CD4-positive, alpha-beta T cell treated with Interleukin-17A for 4 hours (primary cell): ENCODE measurements around the gene TMEM138.

Experiments used
- DNase-seq: peaks from one replicate; pipeline ENCODE4 v3.0.0-alpha.2; 2020; ENCODE audit warnings: mixed read lengths

TMEM138 gene

DNA sequence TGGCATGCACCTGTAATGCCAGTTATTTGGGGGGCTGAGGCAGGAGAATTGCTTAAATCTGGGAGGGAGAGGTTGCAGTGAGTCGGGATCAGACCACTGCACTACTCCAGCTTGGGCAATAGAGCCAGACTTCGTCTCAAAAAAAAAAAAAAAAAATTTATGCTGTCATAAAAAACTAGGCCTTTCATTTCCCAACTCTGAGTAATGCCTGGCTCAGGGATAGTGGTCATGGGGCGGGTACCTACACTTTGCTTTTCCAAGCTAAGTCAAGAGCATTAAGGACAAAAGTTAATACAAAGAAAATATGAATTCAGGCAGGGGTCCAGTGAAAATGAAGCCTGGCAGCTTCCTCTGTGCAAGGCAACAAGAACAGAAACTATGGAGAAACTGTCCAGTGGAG lies 51.3 kb downstream of the TMEM138 start:
- no peak for DNase-seq

DNA sequence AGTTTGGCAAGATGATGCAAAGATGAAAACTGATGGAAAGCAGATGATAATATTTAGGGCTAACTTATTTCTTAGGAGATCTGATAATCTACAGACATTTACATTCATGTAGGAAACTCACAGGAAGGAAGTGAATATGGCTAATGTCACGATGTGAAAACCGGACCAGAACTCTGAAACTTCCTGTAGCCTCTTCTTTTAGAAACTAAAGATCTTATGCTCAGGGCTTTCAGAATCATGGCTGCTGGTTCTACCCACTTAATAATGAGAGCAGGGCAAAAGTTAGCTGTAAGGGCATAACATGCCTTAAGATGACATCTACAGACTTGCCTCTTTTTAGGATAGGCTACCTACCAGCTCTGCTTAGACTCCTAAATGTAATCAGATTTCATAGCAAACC lies 52.4 kb downstream of the TMEM138 start:
- no peak for DNase-seq

DNA sequence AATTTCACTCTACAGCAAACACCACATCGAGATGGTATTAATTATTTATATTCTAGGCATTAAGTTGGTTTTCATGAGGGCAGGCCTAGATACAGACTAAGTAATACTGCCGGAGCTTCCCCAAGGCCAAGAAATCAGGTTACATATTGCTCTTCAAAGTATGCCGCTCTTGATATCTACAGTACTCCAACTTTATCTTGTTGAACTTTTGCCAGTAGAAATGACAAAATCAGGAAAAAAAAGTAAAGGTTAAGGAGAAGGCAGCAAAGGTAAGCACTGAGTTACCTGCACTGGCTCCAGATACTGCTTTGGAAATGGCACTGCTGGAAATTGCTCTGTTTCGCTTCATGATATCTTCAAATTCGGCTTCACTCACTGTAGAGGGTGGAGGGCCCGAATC lies 53.2 kb downstream of the TMEM138 start:
- DNase-seq, result no peak

DNA sequence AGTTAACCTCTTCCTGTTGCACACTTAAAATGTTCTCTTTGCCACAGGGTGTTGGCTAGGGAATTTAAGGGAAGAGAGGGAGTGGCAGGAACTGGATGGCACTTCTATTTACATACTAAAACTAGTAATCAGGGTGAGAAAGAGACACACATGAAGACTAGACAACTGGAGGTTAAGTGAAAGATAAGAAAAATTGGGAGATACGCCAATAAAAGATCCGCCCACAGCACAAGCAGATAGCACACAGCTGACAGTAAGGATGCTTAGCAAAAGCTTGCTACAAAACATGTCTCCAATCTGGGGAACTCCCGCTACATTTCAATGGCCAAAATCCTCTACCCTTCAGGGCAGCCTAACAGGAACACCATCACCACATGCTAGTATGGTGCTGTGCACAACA lies 54.8 kb downstream of the TMEM138 start:
- no peak for DNase-seq

DNA sequence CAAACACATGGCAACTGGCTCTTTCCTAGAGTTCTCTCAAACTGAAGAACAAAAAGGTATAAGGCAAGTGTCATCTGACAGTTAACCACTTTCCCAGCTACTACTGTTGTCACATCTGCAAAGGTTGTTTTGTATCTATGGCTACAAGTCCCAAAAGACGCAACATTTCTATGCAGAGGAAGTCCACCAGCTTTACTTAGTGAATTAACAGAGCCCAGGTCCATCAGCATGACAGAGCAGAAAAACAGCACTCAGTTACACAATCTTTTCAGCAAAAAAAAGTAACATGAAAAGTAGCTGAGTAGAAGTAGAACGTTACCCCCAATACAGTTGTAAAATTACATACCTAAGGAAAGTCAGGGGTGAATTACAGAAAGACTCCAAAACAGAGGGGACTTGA lies 55.5 kb downstream of the TMEM138 start:
- no peak for DNase-seq

DNA sequence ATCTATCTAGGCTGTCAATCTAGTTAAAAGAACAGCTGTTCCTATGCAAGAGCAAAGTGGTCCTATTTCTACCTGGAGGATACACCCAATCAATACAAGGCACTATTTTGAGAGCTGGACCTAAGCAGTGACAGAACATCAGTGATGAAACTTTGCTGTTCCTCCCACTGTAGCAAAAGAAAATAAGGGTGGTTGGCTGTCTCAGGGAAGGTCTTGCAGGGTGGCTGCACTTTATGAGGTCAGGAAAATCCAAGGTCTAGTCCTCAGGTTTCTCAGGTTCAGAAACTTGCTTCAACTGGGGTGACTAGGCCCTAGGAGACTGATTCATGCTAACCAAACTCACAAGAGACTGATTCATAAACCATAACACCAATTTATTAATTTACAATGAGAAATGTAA lies 56.0 kb downstream of the TMEM138 start:
- DNase-seq, result no peak
